GM19238 (cell line): ENCODE results near the gene EVI2B.
"Not testable (repeated sequence)": the region's sequence is repeated elsewhere in the genome, so short reads cannot be mapped to it uniquely, and the experiment has no call there.

Source experiments
- DNase-seq: peaks from one replicate; pipeline ENCODE4 v3.0.0; 2011; ENCODE audit warnings: low spot score; ENCODE audit not compliant: insufficient read length

Gene EVI2B

GRCh38 chr17:31310886-31311285, 3.0 kb downstream of the EVI2B start:
- DNase-seq = no peak

- DNase-seq = no peak
Observed at GRCh38 chr17:31310260-31310659, 3.6 kb downstream of the EVI2B start.

- no peak for DNase-seq
Observed at GRCh38 chr17:31309556-31309955, 4.3 kb downstream of the EVI2B start.

GRCh38 chr17:31308372-31309334, 5.2 kb downstream of the EVI2B start:
- no peak for DNase-seq

GRCh38 chr17:31307640-31308039, 6.2 kb downstream of the EVI2B start:
- DNase-seq = no peak

GRCh38 chr17:31299624-31300023, 14.2 kb downstream of the EVI2B start:
- DNase-seq = no peak

GRCh38 chr17:31297090-31297489, 16.8 kb downstream of the EVI2B start, which contains the start of gene OMG:
OMG (minus strand) TSS chr17:31297239; CDS start chr17:31296331, 908 bp downstream.
- DNase-seq = no peak

GRCh38 chr17:31296142-31296541, 17.7 kb downstream of the EVI2B start:
- DNase-seq = no peak

- no peak for DNase-seq
Observed at GRCh38 chr17:31295489-31295871, 18.4 kb downstream of the EVI2B start.

- DNase-seq = no peak
Observed at GRCh38 chr17:31294820-31295488, 18.9 kb downstream of the EVI2B start.

- DNase-seq = no peak
Observed at GRCh38 chr17:31294231-31294630, 19.6 kb downstream of the EVI2B start.

- DNase-seq = no peak
Observed at GRCh38 chr17:31293581-31293980, 20.3 kb downstream of the EVI2B start.

GRCh38 chr17:31291820-31292219, 22.0 kb downstream of the EVI2B start:
- DNase-seq = no peak

- DNase-seq = no peak
Observed at GRCh38 chr17:31289790-31290189, 24.1 kb downstream of the EVI2B start.

GRCh38 chr17:31287932-31288331, 25.9 kb downstream of the EVI2B start:
- not testable (repeated sequence) for DNase-seq

- DNase-seq = no peak
Observed at GRCh38 chr17:31286587-31286986, 27.3 kb downstream of the EVI2B start.

GRCh38 chr17:31283841-31284240, 30.0 kb downstream of the EVI2B start:
- DNase-seq = no peak

GRCh38 chr17:31281061-31281460, 32.8 kb downstream of the EVI2B start:
- DNase-seq = no peak

GRCh38 chr17:31279401-31279800, 34.5 kb downstream of the EVI2B start:
- DNase-seq = no peak

GRCh38 chr17:31275116-31275515, 38.7 kb downstream of the EVI2B start:
- no peak for DNase-seq

- DNase-seq = no peak
Observed at GRCh38 chr17:31274252-31274651, 39.6 kb downstream of the EVI2B start.

- DNase-seq = no peak
Observed at GRCh38 chr17:31273516-31273915, 40.3 kb downstream of the EVI2B start.
